GM06990 (cell line): Measurements from ENCODE around the gene UST.

Experiments
- DNase-seq: peaks from one replicate; pipeline ENCODE4 v3.0.0-alpha.2; 2011; ENCODE audit not compliant: insufficient read length; ENCODE audit errors: extremely low read depth
- H3K27me3 ChIP-seq: replicated peaks from 2 replicates; pipeline ENCODE4 v1.6.0; 2011; ENCODE audit warnings: low read length; ENCODE audit not compliant: control insufficient read depth, insufficient read depth
- H3K36me3 ChIP-seq: 2 replicates; pipeline ENCODE4 v1.5.1; 2011; ENCODE audit warnings: low read length; ENCODE audit not compliant: control insufficient read depth, insufficient read depth
- H3K4me3 ChIP-seq: replicated peaks from 2 replicates; pipeline ENCODE4 v1.5.1; 2011; ENCODE audit warnings: low read depth, mild to moderate bottlenecking, control low read depth, low read length
- CTCF ChIP-seq: IDR thresholded peaks from 2 replicates; pipeline ENCODE4 v1.5.1; 2011; ENCODE audit warnings: low read length, control low read depth, mild to moderate bottlenecking, inconsistent platforms; ENCODE audit not compliant: insufficient read depth, poor library complexity, severe bottlenecking

Gene UST

GRCh38 chr6:149041953-149042352 is 295.1 kb downstream of the UST start:
- Histone ChIP-seq H3K4me3 (no peak overlapping the region), H3K27me3 (no peaks in the 10 kb centered on the region), H3K36me3 (no peaks in the 10 kb centered on the region)
- no peak for DNase-seq
- TF ChIP-seq CTCF: no peak

- no peak for DNase-seq
- TF ChIP-seq CTCF: peak; percentile 43
- Histone ChIP-seq H3K36me3 (no peaks in the 10 kb centered on the region), H3K4me3 (no peak overlapping the region), H3K27me3 (no peaks in the 10 kb centered on the region)
Measured at GRCh38 chr6:149043476-149044130, 296.8 kb downstream of the UST start.

GRCh38 chr6:149044528-149044927 is 297.7 kb downstream of the UST start:
- TF ChIP-seq CTCF: no peak
- no peak for DNase-seq
- H3K4me3 ChIP-seq: no peak overlapping the region

GRCh38 chr6:149045404-149045803 is 298.6 kb downstream of the UST start:
- DNase-seq: no peak
- Histone ChIP-seq H3K27me3 (no peaks in the 10 kb centered on the region), H3K36me3 (no peaks in the 10 kb centered on the region), H3K4me3 (no peak overlapping the region)
- peak; percentile 42 for TF ChIP-seq CTCF

More at GRCh38 chr6:149044528-149044927, 297.7 kb downstream of the UST start:
- no peaks in the 10 kb centered on the region for H3K27me3 ChIP-seq
- H3K36me3 ChIP-seq: no peaks in the 10 kb centered on the region

GRCh38 chr6:149046164-149046821 is 299.5 kb downstream of the UST start:
- no peaks in the 10 kb centered on the region for H3K27me3 ChIP-seq
- TF ChIP-seq CTCF: no peak
- no peaks in the 10 kb centered on the region for H3K36me3 ChIP-seq
- no peak overlapping the region for H3K4me3 ChIP-seq
- no peak for DNase-seq
